ENCODE measurements around the gene GSTM2. TPM values are rescaled to one million over a fixed set of nuclear protein-coding genes. Genes with fewer than 3 reads are reported as not detected.

GSTM2 gene
- total RNA-seq, 1 donor from 2014 or later, result 20.4 TPM

GRCh38 chr1:109620841-109621286 is 47.0 kb upstream of the GSTM2 start:
- Mint-ChIP-seq H3K27me3 (ENCODE audit: unreplicated experiment) (peaks cover 26% of the 10 kb centered on the region), H3K4me1 (ENCODE audit: unreplicated experiment) (peaks cover 52% of the 10 kb centered on the region), H3K36me3 (ENCODE audit: low read depth, unreplicated experiment) (no peaks in the 10 kb centered on the region), H3K4me3 (ENCODE audit: unreplicated experiment) (peak overlapping the region; percentile 97), H3K27ac (ENCODE audit: unreplicated experiment) (peak overlapping the region; percentile 97), H3K9me3 (ENCODE audit: unreplicated experiment) (no peaks in the 10 kb centered on the region)
- TF ChIP-seq CTCF (IDR thresholded peaks at IDR 0.05; ENCODE audit: unreplicated experiment), result no peak
- DNase-seq (ENCODE audit: low spot score), result peak; percentile 95

- peak overlapping the region; percentile 89 for H3K27ac Mint-ChIP-seq (ENCODE audit: unreplicated experiment)
- H3K4me3 Mint-ChIP-seq (ENCODE audit: unreplicated experiment), result peak overlapping the region; percentile 90
- H3K36me3 Mint-ChIP-seq (ENCODE audit: low read depth, unreplicated experiment), result no peaks in the 10 kb centered on the region
- peaks cover 45% of the 10 kb centered on the region for H3K4me1 Mint-ChIP-seq (ENCODE audit: unreplicated experiment)
- no peak for TF ChIP-seq CTCF (IDR thresholded peaks at IDR 0.05; ENCODE audit: unreplicated experiment)
- H3K9me3 Mint-ChIP-seq (ENCODE audit: unreplicated experiment), result no peaks in the 10 kb centered on the region
- no peak for DNase-seq (ENCODE audit: low spot score)
- H3K27me3 Mint-ChIP-seq (ENCODE audit: unreplicated experiment), result peaks cover 27% of the 10 kb centered on the region
Measured at GRCh38 chr1:109621379-109622136, 46.3 kb upstream of the GSTM2 start.

- H3K27ac Mint-ChIP-seq (ENCODE audit: unreplicated experiment), result peak overlapping the region; percentile 89
- no peaks in the 10 kb centered on the region for H3K9me3 Mint-ChIP-seq (ENCODE audit: unreplicated experiment)
- no peak for DNase-seq (ENCODE audit: low spot score)
- no peak for TF ChIP-seq CTCF (IDR thresholded peaks at IDR 0.05; ENCODE audit: unreplicated experiment)
- H3K27me3 Mint-ChIP-seq (ENCODE audit: unreplicated experiment), result peaks cover 26% of the 10 kb centered on the region
- H3K4me1 Mint-ChIP-seq (ENCODE audit: unreplicated experiment), result peaks cover 38% of the 10 kb centered on the region
- peak overlapping the region; percentile 90 for H3K4me3 Mint-ChIP-seq (ENCODE audit: unreplicated experiment)
- peaks cover under 1% of the 10 kb centered on the region for H3K36me3 Mint-ChIP-seq (ENCODE audit: low read depth, unreplicated experiment)
Measured at GRCh38 chr1:109622137-109622892, 45.5 kb upstream of the GSTM2 start.

- peak overlapping the region; percentile 89 for H3K27ac Mint-ChIP-seq (ENCODE audit: unreplicated experiment)
- H3K27me3 Mint-ChIP-seq (ENCODE audit: unreplicated experiment), result peaks cover 30% of the 10 kb centered on the region
- no peaks in the 10 kb centered on the region for H3K9me3 Mint-ChIP-seq (ENCODE audit: unreplicated experiment)
- peaks cover 34% of the 10 kb centered on the region for H3K4me1 Mint-ChIP-seq (ENCODE audit: unreplicated experiment)
- DNase-seq (ENCODE audit: low spot score), result no peak
- peaks cover 6% of the 10 kb centered on the region for H3K36me3 Mint-ChIP-seq (ENCODE audit: low read depth, unreplicated experiment)
- H3K4me3 Mint-ChIP-seq (ENCODE audit: unreplicated experiment), result no peak overlapping the region
- no peak for TF ChIP-seq CTCF (IDR thresholded peaks at IDR 0.05; ENCODE audit: unreplicated experiment)
Measured at GRCh38 chr1:109622895-109623294, 45.0 kb upstream of the GSTM2 start.
